Choroid plexus epithelial cell (primary cell): ENCODE results near the gene ZCCHC3.
A peak's percentile ranks its signal among the peaks of the same experiment; 100 is the strongest.

Experiments used
- DNase-seq: peaks from one replicate; pipeline ENCODE4 v3.0.0-alpha.2; 2010; ENCODE audit warnings: low read depth
- H3K4me3 ChIP-seq: 2 replicates; pipeline ENCODE4 v1.5.1; 2011; ENCODE audit warnings: low read depth, mild to moderate bottlenecking, control low read depth, low read length, moderate library complexity
- CTCF ChIP-seq: conservative IDR thresholded peaks from 2 replicates; pipeline ENCODE4 v1.5.1; 2011; ENCODE audit warnings: low read depth, mild to moderate bottlenecking, control low read depth, inconsistent platforms, low read length, moderate library complexity

ZCCHC3 gene

GRCh38 chr20:272718-273117 lies 24.7 kb upstream of the ZCCHC3 start:
- TF ChIP-seq CTCF, result no peak
- DNase-seq, result no peak
- H3K4me3 ChIP-seq, result no peak overlapping the region

DNA sequence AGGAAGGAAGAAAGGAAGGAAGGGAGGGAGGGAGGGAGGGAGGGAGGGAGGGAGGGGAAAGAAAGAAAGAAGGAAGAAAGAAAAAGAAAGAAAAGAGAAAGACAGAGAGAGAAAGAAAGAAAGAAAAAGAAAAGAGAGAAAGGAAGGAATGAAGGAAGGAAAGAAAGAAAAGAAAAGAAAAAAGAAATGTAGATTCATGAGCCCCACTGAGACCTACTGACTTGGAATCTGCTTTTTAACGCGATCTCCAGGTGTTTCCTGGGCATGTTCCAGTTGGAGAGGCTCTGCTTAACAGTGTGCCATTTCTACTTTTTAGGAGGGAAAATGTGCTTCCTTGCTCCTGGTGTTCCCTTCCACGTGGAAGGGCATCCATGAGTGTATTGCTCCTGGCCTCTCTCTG lies 23.5 kb upstream of the ZCCHC3 start:
- DNase-seq, result no peak
- no peak for TF ChIP-seq CTCF
- H3K4me3 ChIP-seq, result no peak overlapping the region

- no peak for TF ChIP-seq CTCF
- H3K4me3 ChIP-seq, result no peak overlapping the region
- no peak for DNase-seq
These were observed 21.6 kb upstream of the ZCCHC3 start for GRCh38 chr20:275791-276190.

DNA sequence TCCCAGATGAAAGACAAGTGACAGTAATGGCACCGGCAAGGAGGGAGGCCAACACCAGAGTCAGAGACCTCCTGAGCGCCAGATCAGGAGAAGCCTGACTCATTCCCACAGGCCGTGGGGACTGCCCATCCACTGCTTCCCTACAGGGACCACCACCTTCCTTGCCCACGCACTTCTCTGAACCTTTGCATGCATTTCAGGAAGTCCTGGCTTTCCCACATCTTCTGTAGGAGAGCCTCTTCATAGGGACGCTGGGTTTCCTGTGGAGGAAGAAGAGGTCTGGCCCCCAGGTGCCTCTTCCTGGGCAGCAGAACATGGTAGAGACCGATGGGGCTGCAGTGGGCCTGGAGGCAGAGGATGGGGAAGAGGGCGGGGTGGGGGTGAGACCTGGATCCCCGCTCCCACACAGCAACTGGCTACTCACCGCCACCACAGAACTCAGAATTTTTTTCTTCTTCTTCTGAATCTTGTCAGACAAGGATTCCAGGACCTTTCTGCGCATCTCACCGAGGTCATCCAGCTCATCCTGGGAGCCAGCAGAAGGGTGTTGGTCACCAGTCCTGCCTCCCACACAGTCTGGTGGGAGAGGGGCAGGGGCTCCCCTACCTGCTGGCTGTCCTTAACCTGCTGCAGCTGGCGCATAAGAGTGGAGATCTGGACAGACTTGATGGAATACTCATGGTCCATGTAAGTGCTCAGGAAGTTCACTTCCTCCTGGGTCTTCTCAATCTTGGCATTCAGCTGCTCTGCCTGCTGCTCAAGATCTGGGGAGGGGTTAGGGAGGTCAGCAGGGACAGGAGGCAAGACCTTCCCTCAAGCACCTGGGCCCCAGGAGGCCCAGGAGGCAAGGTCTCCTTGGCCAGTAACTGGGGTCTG lies 20.5 kb upstream of the ZCCHC3 start:
- TF ChIP-seq CTCF, result no peak
- no peak overlapping the region for H3K4me3 ChIP-seq
- DNase-seq, result no peak

DNA sequence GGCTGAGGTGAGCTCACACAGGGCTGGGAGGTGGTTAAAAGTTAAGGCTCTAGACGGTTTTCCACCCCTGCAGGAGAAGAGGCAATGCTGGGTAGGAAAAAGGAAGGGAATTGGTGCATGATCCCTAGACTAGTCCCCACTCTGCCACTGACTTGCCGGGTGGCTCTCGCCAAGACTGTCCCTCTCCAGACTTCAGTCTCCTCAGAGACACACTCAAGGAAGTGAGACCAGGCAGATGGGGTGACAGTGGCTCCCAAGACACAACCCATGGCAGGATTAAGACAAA lies 19.9 kb upstream of the ZCCHC3 start:
- DNase-seq, result no peak
- no peak overlapping the region for H3K4me3 ChIP-seq
- TF ChIP-seq CTCF, result no peak

DNA sequence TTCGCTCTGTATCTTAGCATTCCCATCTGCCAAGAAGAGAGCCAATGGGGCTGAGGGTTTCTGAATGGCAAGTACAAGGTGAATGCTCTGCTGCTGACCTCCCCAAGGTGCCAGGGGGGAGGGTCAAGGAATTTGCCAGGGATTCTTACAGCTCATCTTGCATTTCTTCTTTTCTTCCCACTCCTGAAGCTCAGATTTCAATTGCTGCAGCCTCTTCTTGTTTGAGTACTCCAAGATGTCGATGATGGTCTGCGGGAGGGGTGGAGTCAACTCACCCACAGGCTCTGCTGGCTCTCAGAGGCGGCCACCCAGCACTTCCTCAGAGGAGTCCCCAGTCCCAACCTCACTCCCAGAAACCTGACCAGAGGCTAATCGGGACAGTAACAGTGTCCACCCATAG lies 19.2 kb upstream of the ZCCHC3 start:
- H3K4me3 ChIP-seq, result no peak overlapping the region
- TF ChIP-seq CTCF, result no peak
- no peak for DNase-seq

GRCh38 chr20:278607-279571 lies 18.5 kb upstream of the ZCCHC3 start:
- TF ChIP-seq CTCF, result peak; percentile 19
- H3K4me3 ChIP-seq, result peak overlapping the region; percentile 45
- DNase-seq, result peak; percentile 85
